GM10248 (cell line): ENCODE results near the gene DEDD2.
A peak's percentile ranks its signal among the peaks of the same experiment; 100 is the strongest.

Experiments
- CTCF ChIA-PET: fragments of 300-600 bp; sonication (Branson Sonifier 250); formaldehyde crosslinking; extraction: SDS; loops from one replicate; lab custom pipeline; 2021; ENCODE audit warnings: antibody characterized with exemption; lab: Yijun Ruan, JAX
- POLR2A ChIA-PET: fragments of 350-650 bp; sonication (Branson Sonifier 250); formaldehyde crosslinking; extraction: SDS; loops from one replicate; lab custom pipeline; 2020; ENCODE audit warnings: antibody characterized with exemption; lab: Yijun Ruan, JAX
- DNase-seq: peaks from one replicate; pipeline ENCODE4 v3.0.0; 2012; ENCODE audit errors: extremely low spot score
- TF ChIP-seq, protein P1 (sequence below): IDR thresholded peaks from 2 replicates; pipeline ENCODE4 v1.5.1; 2012; ENCODE audit warnings: mild to moderate bottlenecking, low read depth; ENCODE audit errors: extremely low read depth, missing control alignments, control extremely low read depth

DEDD2 gene

DNA sequence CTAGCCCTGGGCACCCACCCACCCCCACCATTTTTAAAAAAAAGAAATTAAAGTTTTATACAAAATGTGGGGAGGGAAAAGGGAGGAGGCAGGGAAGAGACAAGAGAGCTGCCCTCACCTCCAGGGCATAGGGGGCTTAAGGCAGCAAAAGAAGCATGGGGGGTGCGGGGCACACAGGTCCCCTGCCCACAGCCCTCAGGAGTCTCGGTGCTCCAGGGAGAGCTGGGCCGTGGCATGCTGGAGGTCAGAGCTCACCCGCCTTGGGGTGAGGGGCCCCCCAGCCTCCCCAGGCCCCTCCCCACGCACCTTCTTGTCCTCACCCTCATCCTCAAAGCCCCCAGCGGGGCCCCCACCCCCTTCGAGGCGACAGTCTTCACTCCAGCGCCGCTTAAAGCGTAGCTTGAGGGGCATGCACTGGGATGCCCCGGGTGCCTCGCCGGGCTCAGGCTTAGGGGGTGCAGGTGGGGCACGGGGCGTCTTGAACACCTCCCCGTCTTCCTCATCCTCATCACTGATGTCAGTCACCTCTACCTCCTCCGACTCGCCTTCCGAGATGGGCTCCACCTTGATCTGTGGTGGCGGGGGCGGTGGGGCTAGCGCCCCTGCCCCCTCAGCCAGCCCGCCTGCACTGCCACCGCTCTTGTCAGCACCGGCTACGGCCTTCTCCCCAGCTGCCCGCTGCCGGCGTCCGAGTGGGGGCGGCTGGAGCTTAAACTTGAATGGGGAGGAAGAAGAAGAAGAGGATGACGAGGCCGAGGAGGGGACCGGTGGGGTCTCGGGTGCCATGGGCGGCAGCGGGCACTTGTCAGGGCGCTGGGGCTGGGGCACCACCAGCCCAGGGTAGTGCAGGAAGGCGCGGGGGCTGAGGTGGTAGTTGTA, 31.0 kb upstream of the DEDD2 start:
- ChIA-PET CTCF (interaction anchor here (8.8 kb wide), 1 partner anchor 31 kb away, joined by 87 read pairs; no protein-coding TSS in a partner anchor), POLR2A (interaction anchor here (0.6 to 0.7 kb wide), 2 partner anchors 34 to 81 kb away, joined by 4 to 8 read pairs; no protein-coding TSS in a partner anchor)
- DNase-seq: no peak
- TF ChIP-seq, protein P1, sequence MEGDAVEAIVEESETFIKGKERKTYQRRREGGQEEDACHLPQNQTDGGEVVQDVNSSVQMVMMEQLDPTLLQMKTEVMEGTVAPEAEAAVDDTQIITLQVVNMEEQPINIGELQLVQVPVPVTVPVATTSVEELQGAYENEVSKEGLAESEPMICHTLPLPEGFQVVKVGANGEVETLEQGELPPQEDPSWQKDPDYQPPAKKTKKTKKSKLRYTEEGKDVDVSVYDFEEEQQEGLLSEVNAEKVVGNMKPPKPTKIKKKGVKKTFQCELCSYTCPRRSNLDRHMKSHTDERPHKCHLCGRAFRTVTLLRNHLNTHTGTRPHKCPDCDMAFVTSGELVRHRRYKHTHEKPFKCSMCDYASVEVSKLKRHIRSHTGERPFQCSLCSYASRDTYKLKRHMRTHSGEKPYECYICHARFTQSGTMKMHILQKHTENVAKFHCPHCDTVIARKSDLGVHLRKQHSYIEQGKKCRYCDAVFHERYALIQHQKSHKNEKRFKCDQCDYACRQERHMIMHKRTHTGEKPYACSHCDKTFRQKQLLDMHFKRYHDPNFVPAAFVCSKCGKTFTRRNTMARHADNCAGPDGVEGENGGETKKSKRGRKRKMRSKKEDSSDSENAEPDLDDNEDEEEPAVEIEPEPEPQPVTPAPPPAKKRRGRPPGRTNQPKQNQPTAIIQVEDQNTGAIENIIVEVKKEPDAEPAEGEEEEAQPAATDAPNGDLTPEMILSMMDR: no peak

DNA sequence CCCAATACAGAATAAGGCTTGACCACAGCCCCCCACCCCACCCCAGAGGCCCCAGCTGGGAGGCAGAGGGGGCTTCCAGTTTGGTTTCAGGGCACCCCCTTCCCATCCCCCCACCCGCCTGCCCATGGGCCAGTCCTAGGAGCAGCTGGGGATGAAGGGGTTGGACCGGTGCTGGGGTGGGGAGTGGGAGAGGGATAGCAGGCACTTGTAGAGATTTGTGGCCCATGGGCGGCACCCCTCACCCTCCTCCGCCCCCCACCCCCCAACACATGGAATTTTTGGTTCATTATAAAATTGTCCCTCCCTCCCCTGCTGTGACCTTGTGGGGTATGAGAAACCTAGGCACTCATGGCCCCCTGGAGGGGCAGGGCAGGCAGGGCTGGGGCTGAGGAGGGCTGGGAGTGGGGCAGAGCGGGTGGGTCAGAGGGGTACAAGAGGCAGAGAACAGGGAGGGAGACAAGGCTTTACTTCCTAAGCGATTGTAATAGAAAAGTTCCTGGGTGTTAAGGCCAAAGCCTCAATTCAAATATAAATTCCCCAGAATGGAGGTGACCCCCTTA, 30.2 kb upstream of the DEDD2 start:
- DNase-seq: no peak
- POLR2A ChIA-PET: interaction anchor here (0.6 to 0.7 kb wide), 2 partner anchors 35 to 82 kb away, joined by 4 to 8 read pairs; no protein-coding TSS in a partner anchor
- TF ChIP-seq, protein P1: no peak
- CTCF ChIA-PET: interaction anchor here (1.2 to 8.8 kb wide), 6 partner anchors 20 to 148 kb away, joined by 3 to 87 read pairs (median 3); no protein-coding TSS in a partner anchor

DNA sequence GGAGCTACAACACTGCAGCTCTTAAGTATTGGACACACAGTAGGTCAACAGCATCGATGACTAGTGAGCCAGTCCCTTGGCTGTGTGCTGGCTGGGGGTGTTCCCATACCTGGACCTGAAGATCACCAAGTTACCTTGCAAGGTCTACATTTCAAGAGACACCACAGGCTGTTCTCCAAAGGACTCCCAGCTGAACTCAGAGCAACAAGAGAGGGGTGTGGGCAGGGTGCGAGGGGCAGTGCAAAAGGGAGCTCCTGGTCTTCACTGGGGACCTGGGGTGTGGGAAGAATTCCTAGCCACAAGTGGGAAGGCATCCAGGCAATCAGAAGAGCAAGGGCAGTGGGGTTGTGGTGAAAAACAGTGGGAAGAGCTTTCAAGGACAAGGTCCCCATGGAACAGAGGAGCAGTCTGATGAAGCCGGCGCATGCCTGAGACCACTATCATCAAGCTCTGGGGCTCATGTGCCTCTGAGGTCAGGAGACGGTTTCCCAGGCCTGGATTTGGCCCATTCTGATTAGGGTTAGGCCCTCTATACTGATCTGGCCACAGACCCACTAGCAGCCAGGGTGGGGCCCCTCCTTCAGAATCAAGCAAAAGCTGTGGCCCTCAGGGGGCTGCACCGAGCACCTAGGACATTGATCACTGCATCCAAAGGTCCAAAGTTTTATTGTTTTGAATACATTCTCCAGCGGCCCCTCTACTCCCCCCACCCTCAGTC, 29.6 kb upstream of the DEDD2 start:
- ChIA-PET POLR2A (no interaction called here), CTCF (interaction anchor here (0.9 to 8.8 kb wide), 10 partner anchors 10 to 147 kb away, joined by 3 to 87 read pairs (median 4); partner anchors contain the start of gene POU2F2)
- TF ChIP-seq, protein P1: no peak
- DNase-seq: no peak

DNA sequence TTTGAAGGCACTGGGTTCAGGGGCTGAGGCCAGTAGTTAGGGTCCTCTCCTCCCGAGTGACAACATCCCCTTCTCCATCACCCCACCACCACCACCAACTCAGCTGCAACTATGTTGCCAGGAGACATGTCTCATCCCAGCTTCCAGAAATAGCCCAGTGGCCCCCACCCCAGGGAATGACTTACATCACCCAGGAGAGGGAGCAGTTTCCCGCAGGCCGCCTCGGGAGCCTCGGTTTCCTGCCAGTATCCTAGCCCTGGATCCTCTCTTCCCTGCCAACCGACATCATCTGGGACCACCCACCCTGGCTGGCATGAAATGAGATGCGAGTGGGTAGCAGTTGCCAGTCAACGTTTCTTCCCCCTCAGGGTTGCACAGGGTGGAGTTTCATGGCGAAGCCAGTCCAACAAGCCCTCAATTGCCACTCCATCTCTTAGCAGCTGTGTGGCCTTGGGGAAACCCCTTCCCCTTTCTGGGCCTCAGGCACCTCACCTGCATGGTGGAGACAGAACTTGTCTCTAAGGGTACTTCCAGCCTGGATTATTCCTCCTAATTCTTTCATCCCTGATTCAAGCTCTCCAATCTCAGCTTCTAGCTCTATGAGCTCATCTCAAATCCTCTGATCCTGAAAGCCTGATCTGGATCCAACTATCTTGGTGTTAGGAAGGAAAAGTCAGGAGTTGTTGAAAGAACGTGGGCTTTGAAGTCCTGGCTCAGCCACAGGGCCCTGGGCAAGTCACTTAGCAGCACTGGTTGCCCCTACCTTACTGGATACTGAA, 28.9 kb upstream of the DEDD2 start:
- TF ChIP-seq, protein P1: peak; percentile 12
- POLR2A ChIA-PET: no interaction called here
- DNase-seq: no peak
- CTCF ChIA-PET: interaction anchor here (0.9 to 8.8 kb wide), 12 partner anchors 10 to 147 kb away, joined by 3 to 87 read pairs (median 4); partner anchors contain the start of gene POU2F2

DNA sequence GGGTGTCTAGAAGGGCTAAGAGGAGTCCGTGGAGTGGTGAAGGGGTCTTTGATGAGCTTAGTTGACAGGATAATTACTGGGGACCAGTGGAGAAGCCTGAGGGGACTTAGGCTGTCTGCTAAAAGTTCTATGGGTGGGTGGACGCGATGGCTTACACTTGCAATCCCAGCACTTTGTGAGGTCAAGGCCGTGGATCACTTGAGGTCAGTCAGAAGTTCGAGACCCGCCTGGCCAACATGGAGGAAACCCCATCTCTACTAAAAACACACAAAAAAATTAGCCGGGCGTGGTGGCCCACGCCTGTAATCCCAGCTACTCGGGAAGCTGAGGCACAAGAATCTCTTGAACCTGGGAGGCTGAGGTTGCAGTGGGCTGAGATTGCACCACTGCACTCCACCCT, 27.8 kb upstream of the DEDD2 start:
- ChIA-PET POLR2A (no interaction called here), CTCF (interaction anchor here (0.7 to 8.8 kb wide), 15 partner anchors 9 to 137 kb away, joined by 3 to 87 read pairs (median 5); no protein-coding TSS in a partner anchor)
- TF ChIP-seq, protein P1: no peak
- no peak for DNase-seq
